HepG2 (cell line): ENCODE measurements around the gene PRCD. TPM values are rescaled to one million over a fixed set of nuclear protein-coding genes. Genes with fewer than 3 reads are reported as not detected.

Experiments
- AGO2 ChIP-seq: fragments of 200-400 bp; formaldehyde crosslinking; optimal IDR thresholded peaks from 2 replicates; pipeline ENCODE3; 2017; ENCODE audit warnings: mild to moderate bottlenecking, low read depth, low read length, moderate library complexity
- GTF3A ChIP-seq: sonication (generic); formaldehyde crosslinking; conservative IDR thresholded peaks from 2 replicates; pipeline ENCODE4 v1.4.0; 2020; ENCODE audit warnings: mild to moderate bottlenecking, missing genetic modification reagents
- HDAC2 ChIP-seq: sonication (generic); formaldehyde crosslinking; IDR thresholded peaks from 2 replicates; pipeline ENCODE4 v1.4.0; 2020; ENCODE audit warnings: missing genetic modification reagents
- HNRNPLL ChIP-seq: fragments of 200-400 bp; formaldehyde crosslinking; IDR thresholded peaks from 2 replicates; pipeline ENCODE4 v1.6.1; 2017; ENCODE audit warnings: mild to moderate bottlenecking, low read depth, low read length; ENCODE audit not compliant: poor library complexity, severe bottlenecking
- HOXA7 ChIP-seq: sonication (generic); formaldehyde crosslinking; IDR thresholded peaks from 2 replicates; pipeline ENCODE4 v1.8.1; 2022; ENCODE audit warnings: mild to moderate bottlenecking, missing genetic modification reagents, moderate library complexity
- MZF1 ChIP-seq: sonication (generic); formaldehyde crosslinking; IDR thresholded peaks from 2 replicates; pipeline ENCODE4 v1.8.1; 2023; ENCODE audit warnings: mild to moderate bottlenecking, missing genetic modification reagents, borderline replicate concordance
- POLR2AphosphoS2 ChIP-seq: IDR thresholded peaks from 2 replicates; pipeline ENCODE4 v1.6.1; 2011; ENCODE audit warnings: low read depth, low read length, improper control_type of control experiment
- POLR2G ChIP-seq: fragments of 200-400 bp; formaldehyde crosslinking; IDR thresholded peaks from 2 replicates; pipeline ENCODE4 v1.6.1; 2018; ENCODE audit warnings: mild to moderate bottlenecking, low read depth, low read length, moderate library complexity
- REPIN1 ChIP-seq: sonication (generic); formaldehyde crosslinking; IDR thresholded peaks from 2 replicates; pipeline ENCODE4 v1.8.0; 2022; ENCODE audit warnings: missing genetic modification reagents, low read depth, mild to moderate bottlenecking, borderline replicate concordance
- RERE ChIP-seq: IDR thresholded peaks from 2 replicates; pipeline ENCODE4 v1.6.1; 2016; ENCODE audit warnings: low read depth, missing genetic modification reagents, missing compliant biosample characterization
- SALL1 ChIP-seq: sonication (generic); formaldehyde crosslinking; IDR thresholded peaks from 2 replicates; pipeline ENCODE4 v1.8.0; 2022; ENCODE audit warnings: mild to moderate bottlenecking, missing genetic modification reagents
- SOX5 ChIP-seq: IDR thresholded peaks from 2 replicates; pipeline ENCODE4 v1.6.1; 2016; ENCODE audit warnings: borderline replicate concordance
- SP1 ChIP-seq, 2 experiments: fragments of 450-650 bp in 1 of 2; sonication (generic) in 1 of 2; formaldehyde crosslinking in 1 of 2; IDR thresholded peaks; 2 replicates each; pipeline versions ENCODE4 v1.4.0 to v1.6.1; 2016 to 2020; ENCODE audit warnings: missing genetic modification reagents in 1 of 2
- SRF ChIP-seq: IDR thresholded peaks from 2 replicates; pipeline ENCODE4 v1.6.1; 2011; ENCODE audit warnings: mild to moderate bottlenecking, low read depth, low read length, moderate library complexity
- ZNF138 ChIP-seq: sonication (generic); formaldehyde crosslinking; IDR thresholded peaks from 2 replicates; pipeline ENCODE4 v1.5.0; 2020; ENCODE audit warnings: mild to moderate bottlenecking, low read depth, missing genetic modification reagents
- ZNF205 ChIP-seq: IDR thresholded peaks from 2 replicates; pipeline ENCODE4 v1.6.1; 2018; ENCODE audit warnings: missing biosample characterization, missing genetic modification reagents
- ZNF350 ChIP-seq: sonication (generic); formaldehyde crosslinking; IDR thresholded peaks from 2 replicates; pipeline ENCODE4 v1.4.0; 2020; ENCODE audit warnings: mild to moderate bottlenecking, low read depth, missing genetic modification reagents, borderline replicate concordance
- ZNF441 ChIP-seq: sonication (generic); formaldehyde crosslinking; IDR thresholded peaks from 2 replicates; pipeline ENCODE4 v1.7.0; 2021; ENCODE audit warnings: missing genetic modification reagents, borderline replicate concordance
- ZNF547 ChIP-seq: sonication (generic); formaldehyde crosslinking; IDR thresholded peaks from 2 replicates; pipeline ENCODE4 v1.5.1; 2020; ENCODE audit warnings: mild to moderate bottlenecking, missing genetic modification reagents
- ZNF720 ChIP-seq: sonication (generic); formaldehyde crosslinking; IDR thresholded peaks from 2 replicates; pipeline ENCODE4 v1.4.0; 2020; ENCODE audit warnings: missing genetic modification reagents
- ZNF740 ChIP-seq: sonication (generic); formaldehyde crosslinking; IDR thresholded peaks from 2 replicates; pipeline ENCODE4 v1.4.0; 2020; ENCODE audit warnings: missing genetic modification reagents
- ZNF83 ChIP-seq: sonication (generic); formaldehyde crosslinking; IDR thresholded peaks from 2 replicates; pipeline ENCODE4 v1.4.0; 2020; ENCODE audit warnings: missing genetic modification reagents, mild to moderate bottlenecking, borderline replicate concordance
- polyA plus RNA-seq, 8 experiments: library from polyadenylated mRNA; depleted of rRNA in 3 of 8; stranded (reverse) in 7 of 8; unstranded in 1 of 8; fragments of >200 nt; fragmentation: Illumina TruSeq in 4 of 8; extraction: Trizol in 4 of 8; gene quantifications; 2 replicates each; pipeline versions ENCODE4 v1.2.1 to v1.2.3, GENCODE V29; 2011 to 2016; ENCODE audit warnings: low read depth in 4 of 8, missing spikeins in 1 of 8, mixed read lengths in 1 of 8; ENCODE audit not compliant: insufficient read depth in 1 of 8
- total RNA-seq, 5 experiments: library from RNA; depleted of rRNA; stranded (reverse); fragments of >200 nt; fragmentation: Illumina TruSeq; extraction: Trizol; gene quantifications; 2 replicates each; pipeline ENCODE4 v1.2.3, GENCODE V29; 2016; ENCODE audit warnings: low read depth in 1 of 5
- TF ChIP-seq, protein P1 (sequence below), 2 experiments: sonication (generic) in 1 of 2; formaldehyde crosslinking in 1 of 2; IDR thresholded peaks; 2 replicates each; pipeline versions ENCODE4 v1.4.0 to v1.6.1; 2018 to 2020; ENCODE audit warnings: missing genetic modification reagents in 2 of 2, borderline replicate concordance in 1 of 2, low read depth in 1 of 2, mild to moderate bottlenecking in 1 of 2, missing biosample characterization in 1 of 2

The PRCD gene
- total and polyA plus RNA-seq, 2 of the 13 experiments (the other 11 are each of a cell fraction or from before 2014, with no cell fraction given), result 0.51 TPM; not detected in 1

DNA sequence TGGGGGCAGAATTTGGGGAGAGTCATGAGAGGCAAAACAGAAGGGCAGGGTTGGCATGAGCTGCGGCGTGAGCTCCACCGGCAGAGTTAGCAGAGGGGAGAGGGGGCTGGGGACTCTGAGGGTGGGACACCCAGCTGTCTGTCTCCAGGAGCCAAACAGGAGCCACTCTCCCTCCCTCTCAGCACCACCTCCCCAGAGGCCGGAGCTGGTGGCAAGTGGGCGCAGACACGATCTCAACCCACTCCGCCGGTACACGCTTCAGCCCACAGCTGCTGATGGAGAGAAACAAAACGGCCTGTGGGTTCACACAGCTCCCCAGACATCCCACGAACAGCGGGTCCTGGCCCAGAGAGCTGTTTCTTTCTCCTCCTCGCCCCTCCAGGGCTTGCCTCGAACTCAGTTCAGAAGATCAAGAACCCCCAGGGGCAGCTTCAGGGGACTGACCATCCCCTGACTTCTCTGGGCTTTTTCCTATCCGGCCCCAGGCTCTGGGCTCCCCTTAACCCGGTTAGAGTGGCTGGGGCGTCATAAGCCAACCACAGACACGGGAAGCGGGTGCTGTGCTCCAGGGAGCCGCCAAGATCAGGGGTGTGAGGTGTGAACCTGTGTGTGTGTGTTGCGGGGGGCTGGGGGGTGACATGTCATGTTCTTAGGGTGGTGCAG is 46.2 kb upstream of the PRCD start (continued):
- TF ChIP-seq ZNF740 (CRISPR knock-in tag), result no peak
- no peak for TF ChIP-seq SP1 (IDR thresholded peaks at IDR 0.05)
- no peak for TF ChIP-seq SP1 (CRISPR knock-in tag; IDR thresholded peaks at IDR 0.05)
- TF ChIP-seq POLR2AphosphoS2, result no peak
- 0 out of 2 replicates have a peak, but pooled peaks have one; percentile 1 for TF ChIP-seq POLR2G
- TF ChIP-seq REPIN1, result no peak
- no peak for TF ChIP-seq SALL1 (CRISPR knock-in tag)
- TF ChIP-seq, protein P1, sequence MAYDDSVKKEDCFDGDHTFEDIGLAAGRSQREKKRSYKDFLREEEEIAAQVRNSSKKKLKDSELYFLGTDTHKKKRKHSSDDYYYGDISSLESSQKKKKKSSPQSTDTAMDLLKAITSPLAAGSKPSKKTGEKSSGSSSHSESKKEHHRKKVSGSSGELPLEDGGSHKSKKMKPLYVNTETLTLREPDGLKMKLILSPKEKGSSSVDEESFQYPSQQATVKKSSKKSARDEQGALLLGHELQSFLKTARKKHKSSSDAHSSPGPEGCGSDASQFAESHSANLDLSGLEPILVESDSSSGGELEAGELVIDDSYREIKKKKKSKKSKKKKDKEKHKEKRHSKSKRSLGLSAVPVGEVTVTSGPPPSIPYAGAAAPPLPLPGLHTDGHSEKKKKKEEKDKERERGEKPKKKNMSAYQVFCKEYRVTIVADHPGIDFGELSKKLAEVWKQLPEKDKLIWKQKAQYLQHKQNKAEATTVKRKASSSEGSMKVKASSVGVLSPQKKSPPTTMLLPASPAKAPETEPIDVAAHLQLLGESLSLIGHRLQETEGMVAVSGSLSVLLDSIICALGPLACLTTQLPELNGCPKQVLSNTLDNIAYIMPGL (CRISPR knock-in tag; IDR thresholded peaks at IDR 0.05; ENCODE audit: borderline replicate concordance in 1 of 2, low read depth in 1 of 2), result no peak
- TF ChIP-seq ZNF350 (CRISPR knock-in tag), result 0 out of 2 replicates have a peak, but pooled peaks have one; percentile 18
- no peak for TF ChIP-seq SOX5 (CRISPR knock-in tag)
- TF ChIP-seq AGO2, result peak; percentile 20
- TF ChIP-seq ZNF205 (CRISPR knock-in tag), result no peak
- TF ChIP-seq ZNF441 (CRISPR knock-in tag), result no peak
- TF ChIP-seq ZNF83 (CRISPR knock-in tag), result no peak
- no peak for TF ChIP-seq MZF1 (CRISPR knock-in tag)
- TF ChIP-seq ZNF720 (CRISPR knock-in tag), result no peak
- no peak for TF ChIP-seq HNRNPLL
- no peak for TF ChIP-seq ZNF547 (CRISPR knock-in tag)
- TF ChIP-seq HDAC2 (CRISPR knock-in tag), result 0 out of 2 replicates have a peak, but pooled peaks have one; percentile 10
- no peak for TF ChIP-seq SRF
- no peak for TF ChIP-seq HOXA7 (CRISPR knock-in tag)
- no peak for TF ChIP-seq ZNF138 (CRISPR knock-in tag)
- no peak for TF ChIP-seq GTF3A
- TF ChIP-seq RERE (CRISPR knock-in tag), result no peak
